A673 (cell line): ENCODE results near the gene HPSE2. TPM values are rescaled to one million over a fixed set of nuclear protein-coding genes. Genes with fewer than 3 reads are reported as not detected.

Source experiments
- BruUV-seq: library from RNA; stranded (reverse); fragments of 400-500 nt; replicated peaks from 2 replicates; lab custom pipeline; 2021; lab: Mats Ljungman, UMichigan
- CTCF ChIA-PET: fragments of 300-600 bp; sonication (Branson Sonifier 250); formaldehyde crosslinking; loops from one replicate; lab custom pipeline; 2022; ENCODE audit warnings: antibody characterized with exemption; lab: Charles Lee
- POLR2A ChIA-PET: fragments of 300-600 bp; sonication (Branson Sonifier 250); formaldehyde crosslinking; loops from one replicate; lab custom pipeline; 2022; ENCODE audit warnings: antibody characterized with exemption; ENCODE audit not compliant: low non-redundant PET; lab: Charles Lee
- DNase-seq: peaks from one replicate; pipeline ENCODE4 v3.0.0-alpha.2; 2015; ENCODE audit warnings: low spot score
- H3K27ac ChIP-seq: fragments of 200-600 bp; sonication (generic); 2 replicates; pipeline ENCODE4 v1.5.1; 2016; ENCODE audit warnings: mixed run types, low read depth, mild to moderate bottlenecking, mixed read lengths, antibody characterized with exemption, low read length; ENCODE audit not compliant: poor library complexity, severe bottlenecking
- H3K27me3 ChIP-seq: fragments of 200-600 bp; sonication (generic); replicated peaks from 2 replicates; pipeline ENCODE4 v1.6.1; 2017; ENCODE audit warnings: mixed run types, low read depth, mild to moderate bottlenecking, mixed read lengths, antibody characterized with exemption, low read length; ENCODE audit not compliant: insufficient read depth, poor library complexity
- H3K36me3 ChIP-seq: fragments of 200-600 bp; sonication (generic); 2 replicates; pipeline ENCODE4 v1.6.1; 2016; ENCODE audit warnings: mixed run types, mild to moderate bottlenecking, mixed read lengths, antibody characterized with exemption, low read length; ENCODE audit not compliant: insufficient read depth, poor library complexity, severe bottlenecking
- H3K4me1 ChIP-seq: fragments of 200-600 bp; sonication (generic); 2 replicates; pipeline ENCODE4 v1.6.1; 2017; ENCODE audit warnings: mixed run types, mild to moderate bottlenecking, mixed read lengths, antibody characterized with exemption, low read length; ENCODE audit not compliant: insufficient read depth, poor library complexity, severe bottlenecking
- H3K4me3 ChIP-seq: fragments of 200-600 bp; sonication (generic); 2 replicates; pipeline ENCODE4 v1.5.1; 2016; ENCODE audit warnings: low read depth, mixed run types, mild to moderate bottlenecking, mixed read lengths, low read length; ENCODE audit not compliant: poor library complexity, severe bottlenecking
- H3K9me3 ChIP-seq: fragments of 200-600 bp; sonication (generic); 2 replicates; pipeline ENCODE4 v1.6.1; 2016; ENCODE audit warnings: mixed run types, low read depth, mild to moderate bottlenecking, mixed read lengths, antibody characterized with exemption, low read length; ENCODE audit not compliant: poor library complexity, severe bottlenecking
- EZH2 ChIP-seq: fragments of 200-600 bp; sonication (generic); IDR thresholded peaks from 2 replicates; pipeline ENCODE4 v1.6.1; 2017; ENCODE audit warnings: borderline replicate concordance, low read depth, mild to moderate bottlenecking, mixed read lengths, antibody characterized with exemption, low read length; ENCODE audit not compliant: poor library complexity, severe bottlenecking
- intact Hi-C: fragments of 100-400 bp; cut with micrococcal nuclease; formaldehyde crosslinking; loops from one replicate; pipeline ENCODE4 v1.10.0; 2022; ENCODE audit not compliant: unreplicated experiment
- total RNA-seq: library from RNA; stranded (reverse); gene quantifications from 2 replicates; pipeline ENCODE4 v1.2.3, GENCODE V29; 2021
- TF ChIP-seq, protein P1 (sequence below): fragments of 300-800, 200-600 bp; sonication (generic); conservative IDR thresholded peaks from 2 replicates; pipeline ENCODE4 v1.5.1; 2017; ENCODE audit warnings: low read depth, mild to moderate bottlenecking, antibody characterized with exemption, low read length, moderate library complexity, mixed read lengths

Gene HPSE2
- total RNA-seq, 1 experiment from 2014 or later: not detected

DNA sequence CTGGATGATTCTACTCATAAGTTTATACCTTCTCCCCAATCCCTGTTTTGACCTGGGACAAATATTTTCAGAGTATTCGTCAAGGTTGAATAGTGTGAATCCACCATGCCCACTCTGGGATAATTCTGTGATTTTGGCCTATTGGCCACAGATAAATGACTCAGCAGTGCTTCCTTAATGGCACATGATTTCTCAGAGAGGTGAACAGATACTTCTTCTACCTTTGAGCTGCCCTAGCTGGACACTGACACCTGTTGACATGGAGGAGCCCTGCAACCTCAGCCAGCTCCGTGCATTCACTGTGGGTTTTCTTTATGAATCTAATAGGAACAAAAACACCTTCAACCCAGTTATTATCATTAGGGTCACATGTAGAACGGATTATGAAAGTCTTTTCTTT, 748.0 kb downstream of the HPSE2 start:
- Histone ChIP-seq H3K27me3 (peaks cover 12% of the 10 kb centered on the region), H3K9me3 (no peaks in the 10 kb centered on the region), H3K4me3 (no peak overlapping the region), H3K4me1 (no peaks in the 10 kb centered on the region), H3K36me3 (no peaks in the 10 kb centered on the region), H3K27ac (no peak overlapping the region)
- intact Hi-C loops: no loop called here
- ChIA-PET CTCF (no interaction called here), POLR2A (no interaction called here)
- no peak for DNase-seq
- no TSS peak for BruUV-seq
- no peak for TF ChIP-seq EZH2
- TF ChIP-seq, protein P1, sequence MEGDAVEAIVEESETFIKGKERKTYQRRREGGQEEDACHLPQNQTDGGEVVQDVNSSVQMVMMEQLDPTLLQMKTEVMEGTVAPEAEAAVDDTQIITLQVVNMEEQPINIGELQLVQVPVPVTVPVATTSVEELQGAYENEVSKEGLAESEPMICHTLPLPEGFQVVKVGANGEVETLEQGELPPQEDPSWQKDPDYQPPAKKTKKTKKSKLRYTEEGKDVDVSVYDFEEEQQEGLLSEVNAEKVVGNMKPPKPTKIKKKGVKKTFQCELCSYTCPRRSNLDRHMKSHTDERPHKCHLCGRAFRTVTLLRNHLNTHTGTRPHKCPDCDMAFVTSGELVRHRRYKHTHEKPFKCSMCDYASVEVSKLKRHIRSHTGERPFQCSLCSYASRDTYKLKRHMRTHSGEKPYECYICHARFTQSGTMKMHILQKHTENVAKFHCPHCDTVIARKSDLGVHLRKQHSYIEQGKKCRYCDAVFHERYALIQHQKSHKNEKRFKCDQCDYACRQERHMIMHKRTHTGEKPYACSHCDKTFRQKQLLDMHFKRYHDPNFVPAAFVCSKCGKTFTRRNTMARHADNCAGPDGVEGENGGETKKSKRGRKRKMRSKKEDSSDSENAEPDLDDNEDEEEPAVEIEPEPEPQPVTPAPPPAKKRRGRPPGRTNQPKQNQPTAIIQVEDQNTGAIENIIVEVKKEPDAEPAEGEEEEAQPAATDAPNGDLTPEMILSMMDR: no peak

DNA sequence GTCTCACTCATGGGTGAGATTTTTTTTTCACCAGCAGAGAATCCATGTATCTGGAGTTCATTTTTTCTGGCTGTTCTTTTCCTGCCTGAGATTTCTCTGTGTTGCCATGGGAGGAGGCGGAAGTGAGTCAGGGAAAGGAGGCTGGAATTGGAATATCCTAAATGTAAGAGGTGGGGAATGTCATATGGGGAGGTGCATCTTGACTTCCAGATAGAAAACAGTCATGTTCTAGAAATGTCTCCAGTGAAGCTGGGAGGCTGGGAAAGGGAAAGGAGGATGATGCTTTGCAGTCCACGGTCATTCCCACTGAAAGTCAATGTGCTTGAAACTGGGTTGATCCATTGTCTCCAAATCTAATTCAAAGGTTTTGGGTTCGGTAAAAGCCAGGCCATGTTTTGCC, 749.2 kb downstream of the HPSE2 start:
- TF ChIP-seq, protein P1: no peak
- no peak for TF ChIP-seq EZH2
- POLR2A ChIA-PET: no interaction called here
- H3K4me1 ChIP-seq: no peaks in the 10 kb centered on the region
- CTCF ChIA-PET: no interaction called here
- no peak for DNase-seq
- no peaks in the 10 kb centered on the region for H3K36me3 ChIP-seq
- BruUV-seq: no TSS peak
- intact Hi-C loops: no loop called here
- H3K27ac ChIP-seq: no peak overlapping the region
- H3K27me3 ChIP-seq: peaks cover 10% of the 10 kb centered on the region
- H3K4me3 ChIP-seq: no peak overlapping the region
- H3K9me3 ChIP-seq: no peaks in the 10 kb centered on the region

DNA sequence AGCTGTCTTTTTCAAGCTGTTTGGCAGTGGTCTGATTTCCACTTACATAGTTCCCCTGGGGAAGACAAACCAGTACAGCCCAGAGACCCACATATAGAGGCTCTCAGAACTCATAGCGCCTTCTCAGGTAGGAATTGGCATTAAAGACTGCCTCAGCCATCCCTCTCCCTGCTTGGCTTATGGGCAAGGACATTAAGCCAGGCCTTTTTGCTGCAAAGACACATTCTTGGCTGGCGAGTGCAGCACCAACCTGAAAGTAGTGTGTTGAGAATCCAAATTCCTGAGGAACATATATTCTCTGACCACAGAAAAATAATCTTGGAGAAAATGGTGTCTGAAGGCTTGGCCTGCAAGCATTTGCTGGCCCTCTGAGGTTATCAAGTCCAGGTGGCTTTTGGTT, 749.7 kb downstream of the HPSE2 start:
- Histone ChIP-seq H3K4me3 (no peak overlapping the region), H3K9me3 (no peaks in the 10 kb centered on the region), H3K4me1 (no peaks in the 10 kb centered on the region), H3K36me3 (no peaks in the 10 kb centered on the region), H3K27ac (no peak overlapping the region), H3K27me3 (peaks cover 6% of the 10 kb centered on the region)
- BruUV-seq: no TSS peak
- no peak for DNase-seq
- intact Hi-C loops: no loop called here
- POLR2A ChIA-PET: no interaction called here
- TF ChIP-seq, protein P1: no peak
- no peak for TF ChIP-seq EZH2
- CTCF ChIA-PET: no interaction called here
